HepG2 (cell line): Measurements from ENCODE around the gene RXRG. TPM values are rescaled to one million over a fixed set of nuclear protein-coding genes. Genes with fewer than 3 reads are reported as not detected.
A peak's percentile ranks its signal among the peaks of the same experiment; 100 is the strongest.

Experiments
- AFF4 ChIP-seq: sonication (generic); formaldehyde crosslinking; IDR thresholded peaks from 2 replicates; pipeline ENCODE4 v1.4.0; 2020; ENCODE audit warnings: missing genetic modification reagents
- BCL6 ChIP-seq: IDR thresholded peaks from 2 replicates; pipeline ENCODE4 v1.6.1; 2016; ENCODE audit warnings: missing genetic modification reagents, missing compliant biosample characterization
- EEA1 ChIP-seq: sonication (generic); formaldehyde crosslinking; IDR thresholded peaks from 2 replicates; pipeline ENCODE4 v1.5.1; 2020; ENCODE audit warnings: mild to moderate bottlenecking, missing genetic modification reagents, borderline replicate concordance
- FLYWCH1 ChIP-seq: sonication (generic); formaldehyde crosslinking; IDR thresholded peaks from 2 replicates; pipeline ENCODE4 v1.8.1; 2023; ENCODE audit warnings: mild to moderate bottlenecking, missing genetic modification reagents
- GATAD2A ChIP-seq: IDR thresholded peaks from 2 replicates; pipeline ENCODE4 v1.6.1; 2016
- HNF4G ChIP-seq, 2 experiments: sonication (generic) in 1 of 2; formaldehyde crosslinking in 1 of 2; IDR thresholded peaks; 2 replicates each; pipeline versions ENCODE4 v1.4.0 to v1.6.1; 2011 to 2020; ENCODE audit warnings: borderline replicate concordance in 2 of 2, low read depth in 2 of 2, mild to moderate bottlenecking in 2 of 2, low read length in 1 of 2, missing genetic modification reagents in 1 of 2, moderate library complexity in 1 of 2
- HOXA9 ChIP-seq: sonication (generic); formaldehyde crosslinking; IDR thresholded peaks from 2 replicates; pipeline ENCODE4 v1.8.1; 2022; ENCODE audit warnings: missing genetic modification reagents, mild to moderate bottlenecking, moderate library complexity, borderline replicate concordance
- MTF1 ChIP-seq: sonication (generic); formaldehyde crosslinking; IDR thresholded peaks from 2 replicates; pipeline ENCODE4 v1.5.0; 2020; ENCODE audit warnings: missing genetic modification reagents
- MXD1 ChIP-seq: sonication (generic); formaldehyde crosslinking; IDR thresholded peaks from 2 replicates; pipeline ENCODE4 v1.4.0; 2020; ENCODE audit warnings: mild to moderate bottlenecking, missing genetic modification reagents
- MXD4 ChIP-seq: IDR thresholded peaks from 2 replicates; pipeline ENCODE4 v1.6.1; 2016; ENCODE audit warnings: mild to moderate bottlenecking, missing biosample characterization, missing genetic modification reagents
- NCOR1 ChIP-seq: fragments of 200-600 bp; sonication (generic); IDR thresholded peaks from 2 replicates; pipeline ENCODE4 v1.7.0; 2017; ENCODE audit warnings: antibody characterized with exemption, low read length, borderline replicate concordance
- NKX3-1 ChIP-seq: sonication (generic); formaldehyde crosslinking; IDR thresholded peaks from 2 replicates; pipeline ENCODE4 v1.5.0; 2020; ENCODE audit warnings: missing genetic modification reagents
- NR2F6 ChIP-seq, 2 experiments: IDR thresholded peaks; 2 replicates each; pipeline ENCODE4 v1.6.1; 2016; ENCODE audit warnings: antibody characterized with exemption in 1 of 2, mild to moderate bottlenecking in 1 of 2
- PTBP1 ChIP-seq: fragments of 200-400 bp; formaldehyde crosslinking; IDR thresholded peaks from 2 replicates; pipeline ENCODE4 v1.6.1; 2018; ENCODE audit warnings: low read length, low read depth; ENCODE audit not compliant: poor library complexity, severe bottlenecking
- RXRB ChIP-seq: IDR thresholded peaks from 2 replicates; pipeline ENCODE4 v1.6.1; 2016; ENCODE audit warnings: borderline replicate concordance, missing genetic modification reagents, missing compliant biosample characterization
- ZMYM3 ChIP-seq: sonication (generic); formaldehyde crosslinking; IDR thresholded peaks from 2 replicates; pipeline ENCODE4 v1.5.1; 2020; ENCODE audit warnings: mild to moderate bottlenecking, missing genetic modification reagents
- ZNF136 ChIP-seq: sonication (generic); formaldehyde crosslinking; IDR thresholded peaks from 2 replicates; pipeline ENCODE4 v1.8.1; 2022; ENCODE audit warnings: low read depth, mild to moderate bottlenecking, moderate library complexity, missing genetic modification reagents
- ZNF160 ChIP-seq: sonication (generic); formaldehyde crosslinking; IDR thresholded peaks from 2 replicates; pipeline ENCODE4 v1.8.0; 2022; ENCODE audit warnings: mild to moderate bottlenecking, inconsistent platforms, missing genetic modification reagents
- ZNF230 ChIP-seq: sonication (generic); formaldehyde crosslinking; IDR thresholded peaks from 2 replicates; pipeline ENCODE4 v1.4.0; 2020; ENCODE audit warnings: mild to moderate bottlenecking, missing genetic modification reagents
- ZNF234 ChIP-seq: sonication (generic); formaldehyde crosslinking; conservative IDR thresholded peaks from 2 replicates; pipeline ENCODE4 v1.5.1; 2020; ENCODE audit warnings: mild to moderate bottlenecking, missing genetic modification reagents
- ZNF382 ChIP-seq: sonication (generic); formaldehyde crosslinking; IDR thresholded peaks from 2 replicates; pipeline ENCODE4 v1.5.0; 2020; ENCODE audit warnings: missing genetic modification reagents, mild to moderate bottlenecking, borderline replicate concordance
- ZNF44 ChIP-seq: sonication (generic); formaldehyde crosslinking; IDR thresholded peaks from 2 replicates; pipeline ENCODE4 v1.5.1; 2020; ENCODE audit warnings: mild to moderate bottlenecking, missing genetic modification reagents
- ZSCAN20 ChIP-seq: sonication (generic); formaldehyde crosslinking; IDR thresholded peaks from 2 replicates; pipeline ENCODE4 v1.4.0; 2020; ENCODE audit warnings: missing genetic modification reagents, mild to moderate bottlenecking, borderline replicate concordance
- polyA plus RNA-seq, 8 experiments: library from polyadenylated mRNA; depleted of rRNA in 3 of 8; stranded (reverse) in 7 of 8; unstranded in 1 of 8; fragments of >200 nt; fragmentation: Illumina TruSeq in 4 of 8; extraction: Trizol in 4 of 8; gene quantifications; 2 replicates each; pipeline versions ENCODE4 v1.2.1 to v1.2.3, GENCODE V29; 2011 to 2016; ENCODE audit warnings: low read depth in 4 of 8, missing spikeins in 1 of 8, mixed read lengths in 1 of 8; ENCODE audit not compliant: insufficient read depth in 1 of 8
- total RNA-seq, 5 experiments: library from RNA; depleted of rRNA; stranded (reverse); fragments of >200 nt; fragmentation: Illumina TruSeq; extraction: Trizol; gene quantifications; 2 replicates each; pipeline ENCODE4 v1.2.3, GENCODE V29; 2016; ENCODE audit warnings: low read depth in 1 of 5
- TF ChIP-seq, protein P1 (sequence below): sonication (generic); formaldehyde crosslinking; IDR thresholded peaks from 2 replicates; pipeline ENCODE4 v1.4.0; 2020; ENCODE audit warnings: missing genetic modification reagents, borderline replicate concordance

The RXRG gene
- total and polyA plus RNA-seq, 2 of the 13 experiments (the other 11 are each of a cell fraction or from before 2014, with no cell fraction given), result not detected

- TF ChIP-seq ZNF382, result no peak
- no peak for TF ChIP-seq MXD1 (CRISPR knock-in tag)
- no peak for TF ChIP-seq PTBP1
- no peak for TF ChIP-seq EEA1 (CRISPR knock-in tag)
- TF ChIP-seq HOXA9 (CRISPR knock-in tag), result no peak
- no peak for TF ChIP-seq ZNF44 (CRISPR knock-in tag)
- TF ChIP-seq FLYWCH1, result no peak
- TF ChIP-seq NCOR1, result peak; percentile 80; the same call in 1 of the 2 replicates
- TF ChIP-seq ZSCAN20 (CRISPR knock-in tag), result no peak
- TF ChIP-seq ZMYM3 (CRISPR knock-in tag), result no peak
- TF ChIP-seq AFF4, result no peak
- peak; percentile 65 for TF ChIP-seq RXRB (CRISPR knock-in tag)
- no peak for TF ChIP-seq MTF1 (CRISPR knock-in tag)
- TF ChIP-seq MXD4 (CRISPR knock-in tag), result no peak
- no peak for TF ChIP-seq ZNF230 (CRISPR knock-in tag)
- TF ChIP-seq ZNF136 (CRISPR knock-in tag), result no peak
- TF ChIP-seq BCL6 (CRISPR knock-in tag), result peak; percentile 76
- TF ChIP-seq, protein P1, sequence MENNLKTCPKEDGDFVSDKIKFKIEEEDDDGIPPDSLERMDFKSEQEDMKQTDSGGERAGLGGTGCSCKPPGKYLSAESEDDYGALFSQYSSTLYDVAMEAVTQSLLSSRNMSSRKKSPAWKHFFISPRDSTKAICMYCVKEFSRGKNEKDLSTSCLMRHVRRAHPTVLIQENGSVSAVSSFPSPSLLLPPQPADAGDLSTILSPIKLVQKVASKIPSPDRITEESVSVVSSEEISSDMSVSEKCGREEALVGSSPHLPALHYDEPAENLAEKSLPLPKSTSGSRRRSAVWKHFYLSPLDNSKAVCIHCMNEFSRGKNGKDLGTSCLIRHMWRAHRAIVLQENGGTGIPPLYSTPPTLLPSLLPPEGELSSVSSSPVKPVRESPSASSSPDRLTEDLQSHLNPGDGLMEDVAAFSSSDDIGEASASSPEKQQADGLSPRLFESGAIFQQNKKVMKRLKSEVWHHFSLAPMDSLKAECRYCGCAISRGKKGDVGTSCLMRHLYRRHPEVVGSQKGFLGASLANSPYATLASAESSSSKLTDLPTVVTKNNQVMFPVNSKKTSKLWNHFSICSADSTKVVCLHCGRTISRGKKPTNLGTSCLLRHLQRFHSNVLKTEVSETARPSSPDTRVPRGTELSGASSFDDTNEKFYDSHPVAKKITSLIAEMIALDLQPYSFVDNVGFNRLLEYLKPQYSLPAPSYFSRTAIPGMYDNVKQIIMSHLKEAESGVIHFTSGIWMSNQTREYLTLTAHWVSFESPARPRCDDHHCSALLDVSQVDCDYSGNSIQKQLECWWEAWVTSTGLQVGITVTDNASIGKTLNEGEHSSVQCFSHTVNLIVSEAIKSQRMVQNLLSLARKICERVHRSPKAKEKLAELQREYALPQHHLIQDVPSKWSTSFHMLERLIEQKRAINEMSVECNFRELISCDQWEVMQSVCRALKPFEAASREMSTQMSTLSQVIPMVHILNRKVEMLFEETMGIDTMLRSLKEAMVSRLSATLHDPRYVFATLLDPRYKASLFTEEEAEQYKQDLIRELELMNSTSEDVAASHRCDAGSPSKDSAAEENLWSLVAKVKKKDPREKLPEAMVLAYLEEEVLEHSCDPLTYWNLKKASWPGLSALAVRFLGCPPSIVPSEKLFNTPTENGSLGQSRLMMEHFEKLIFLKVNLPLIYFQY (CRISPR knock-in tag), result no peak
- TF ChIP-seq ZNF234, result no peak
- TF ChIP-seq HNF4G (IDR thresholded peaks at IDR 0.05; ENCODE audit: borderline replicate concordance, low read depth, low read length), result peak; percentile 53
- TF ChIP-seq HNF4G (CRISPR knock-in tag; IDR thresholded peaks at IDR 0.05; ENCODE audit: borderline replicate concordance, low read depth), result peak; percentile 30; the same call in 1 of the 2 replicates
- TF ChIP-seq GATAD2A (CRISPR knock-in tag), result no peak
- no peak for TF ChIP-seq NKX3-1 (CRISPR knock-in tag)
- peak; percentile 80 for TF ChIP-seq NR2F6 (IDR thresholded peaks at IDR 0.05)
- peak; percentile 58; the same call in 1 of the 2 replicates for TF ChIP-seq NR2F6 (CRISPR knock-in tag; IDR thresholded peaks at IDR 0.05)
- no peak for TF ChIP-seq ZNF160 (CRISPR knock-in tag)
Observed at GRCh38 chr1:165485716-165486115, 40.8 kb upstream of the RXRG start (continued).
